ENCODE data around the gene SLC45A3.

The SLC45A3 gene

GRCh38 chr1:205631768-205632668 lies 48.3 kb downstream of the SLC45A3 start, which contains the start of gene ELK4:
TSS of gene ELK4 (minus strand) at chr1:205632011. CDS start at chr1:205623882, 8,129 bp downstream.
- peak; percentile 94 for DNase-seq

DNA sequence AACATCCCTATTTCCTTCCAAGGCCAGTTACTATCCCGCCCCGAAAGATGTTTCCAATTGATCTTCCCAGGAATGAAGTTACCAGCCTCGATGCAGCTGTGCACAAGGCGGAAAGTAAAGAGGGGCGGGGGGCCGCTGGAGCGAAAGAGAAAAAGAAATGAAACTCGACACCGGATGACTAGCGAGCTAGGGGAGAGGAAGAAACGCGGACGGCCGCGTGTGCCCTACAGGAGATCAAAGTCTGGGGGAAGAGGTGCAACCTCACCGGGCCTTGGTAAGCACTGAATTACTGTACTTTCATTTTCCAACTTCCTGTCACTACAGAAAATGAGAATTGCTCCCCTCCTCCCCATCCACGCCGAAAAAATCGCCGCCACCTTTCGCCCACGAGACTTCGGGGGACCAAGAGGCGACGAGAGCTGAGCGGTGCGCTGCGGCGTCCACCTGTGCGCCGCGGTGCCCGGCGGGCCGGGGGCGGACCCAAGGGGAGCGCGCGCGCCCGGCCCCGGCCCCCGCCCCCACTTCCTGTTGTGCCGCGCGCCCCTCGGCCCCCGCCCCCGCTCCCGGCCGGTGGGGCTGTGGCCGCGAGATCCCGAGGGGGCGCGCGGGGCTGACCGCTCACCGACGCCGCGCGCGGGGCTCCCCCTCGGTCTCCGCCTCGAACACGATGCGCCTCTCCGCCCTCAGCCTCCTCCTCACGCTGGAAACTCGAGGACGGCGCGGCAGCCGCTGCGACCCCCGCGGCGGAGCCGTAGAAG lies 49.1 kb downstream of the SLC45A3 start:
- peak; percentile 87 for DNase-seq

DNA sequence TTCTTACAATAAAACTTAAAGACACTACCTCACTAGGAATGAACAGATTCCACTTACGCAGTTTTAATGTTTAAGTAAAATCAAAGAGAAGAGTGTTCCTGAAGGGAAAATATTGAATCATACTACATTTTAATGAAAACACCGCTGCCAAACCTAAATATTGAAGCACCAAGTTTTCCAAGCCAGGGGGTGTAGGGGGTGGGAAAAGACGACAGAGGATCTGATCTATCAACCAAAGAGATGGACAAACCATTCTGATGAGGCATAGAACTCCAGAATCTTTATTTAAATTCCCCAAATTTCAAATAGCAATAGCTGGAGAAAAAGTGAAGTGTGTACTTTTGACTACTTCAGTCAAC lies 49.7 kb downstream of the SLC45A3 start:
- DNase-seq = no peak

DNA sequence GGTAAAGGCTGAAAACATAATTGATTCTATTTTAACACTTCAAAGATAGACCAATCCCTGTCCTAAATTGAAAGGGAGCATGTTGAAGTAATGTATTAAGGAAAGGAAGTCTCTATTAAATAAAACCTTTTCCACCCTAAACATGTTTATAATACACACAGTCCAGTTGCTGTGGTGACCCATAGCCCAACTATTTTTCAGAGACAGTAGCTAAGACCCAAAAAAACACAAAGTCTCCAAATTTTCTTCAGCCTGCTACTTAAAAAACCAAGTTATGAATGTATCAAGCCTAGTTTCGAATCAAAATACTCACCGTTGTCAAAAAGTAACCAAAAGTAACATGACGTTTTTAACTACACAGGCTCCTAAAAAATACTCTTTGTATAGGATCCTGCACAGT lies 50.1 kb downstream of the SLC45A3 start:
- DNase-seq = no peak

GRCh38 chr1:205629751-205630150 lies 50.6 kb downstream of the SLC45A3 start:
- no peak for DNase-seq

DNA sequence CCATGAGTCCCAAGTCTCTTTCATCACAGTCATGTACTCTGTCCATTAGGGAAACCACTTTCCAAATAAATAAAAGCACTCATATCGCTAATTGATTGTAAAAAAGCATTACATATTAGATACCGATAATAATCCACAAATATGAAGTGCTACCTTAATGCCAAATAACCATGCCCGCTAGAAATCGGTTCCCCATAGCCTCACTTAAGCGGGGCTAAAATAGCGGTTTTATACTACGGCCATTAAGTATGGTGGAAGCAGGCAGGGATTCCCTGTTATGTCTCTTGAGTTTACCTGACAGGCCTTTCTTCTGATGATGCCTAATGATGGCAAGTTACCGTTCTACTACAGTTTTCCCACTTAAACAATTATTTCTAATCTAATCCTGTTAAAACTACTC lies 52.4 kb downstream of the SLC45A3 start:
- no peak for DNase-seq

GRCh38 chr1:205626216-205626615 lies 54.1 kb downstream of the SLC45A3 start:
- no peak for DNase-seq

DNA sequence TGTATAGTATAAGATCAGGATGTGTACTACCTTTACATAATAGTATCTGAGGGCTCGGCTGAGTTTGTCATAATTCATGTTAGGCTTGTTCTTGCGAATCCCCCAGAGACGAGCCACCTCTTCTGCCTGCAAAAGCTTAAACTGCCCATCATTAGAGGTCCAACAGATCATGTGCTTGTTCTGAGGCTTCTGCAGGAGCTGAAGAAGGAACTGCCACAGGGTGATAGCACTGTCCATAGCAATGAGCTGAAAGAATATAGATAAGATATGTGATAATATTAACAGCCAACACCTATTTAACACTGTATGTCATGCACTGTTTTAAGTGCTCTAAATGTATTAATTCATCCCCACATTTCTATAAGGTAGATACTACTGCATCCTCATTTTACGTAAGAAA lies 56.7 kb downstream of the SLC45A3 start:
- DNase-seq = no peak

DNA sequence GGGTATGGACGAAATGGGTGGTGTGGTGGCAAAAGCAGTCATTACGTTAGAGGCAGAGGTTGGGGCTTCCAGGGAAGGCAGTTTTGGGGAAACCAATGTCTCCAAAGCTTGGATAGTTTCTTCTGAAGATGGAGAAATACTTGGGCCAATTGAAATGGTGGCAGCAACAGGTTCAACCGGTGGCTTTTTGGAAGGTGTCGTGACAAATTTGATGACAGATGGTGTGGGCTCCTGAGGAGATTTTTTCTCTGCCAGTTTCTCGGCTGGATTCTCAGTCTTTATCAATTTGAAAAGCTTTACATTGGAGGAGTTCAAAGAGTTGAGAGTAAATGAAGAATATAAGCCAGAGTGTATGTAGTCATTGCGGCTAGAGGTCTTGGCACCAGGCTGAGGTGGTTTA lies 60.0 kb downstream of the SLC45A3 start:
- DNase-seq = no peak

- no peak for DNase-seq
These were observed 60.9 kb downstream of the SLC45A3 start for GRCh38 chr1:205619376-205619775.

DNA sequence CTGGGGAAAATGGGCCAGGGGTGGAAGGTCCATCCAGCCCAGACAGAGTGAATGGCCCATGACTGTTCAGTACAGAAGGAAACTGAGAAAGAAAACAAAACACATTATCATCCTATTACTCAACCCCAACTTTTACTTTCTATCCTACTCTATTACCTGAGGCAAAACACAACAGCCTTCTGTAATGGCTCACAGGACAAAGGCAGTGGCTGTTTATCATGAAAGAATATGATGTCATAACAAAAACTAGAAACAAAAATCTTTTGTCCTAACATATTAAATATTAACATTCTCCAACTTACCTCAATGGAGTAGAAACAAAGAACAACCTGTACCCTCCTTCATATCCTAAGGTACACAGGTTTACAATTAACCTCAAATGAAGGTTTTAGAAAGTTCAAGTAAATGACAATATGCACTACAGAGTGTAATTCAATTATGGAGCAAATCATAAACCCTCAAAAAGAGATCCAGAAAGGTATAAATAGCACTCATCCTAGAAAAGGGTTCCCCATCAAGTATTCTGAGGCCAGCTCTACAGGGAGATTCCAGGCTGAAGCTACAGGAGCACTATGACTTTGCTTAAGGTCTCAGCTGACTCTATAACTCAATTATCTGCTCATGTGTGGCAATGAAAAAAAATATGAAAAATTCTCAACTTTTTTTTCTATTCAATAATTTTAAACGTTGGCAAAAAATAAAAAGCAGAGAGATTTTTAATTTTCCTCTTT lies 63.6 kb downstream of the SLC45A3 start:
- no peak for DNase-seq

DNA sequence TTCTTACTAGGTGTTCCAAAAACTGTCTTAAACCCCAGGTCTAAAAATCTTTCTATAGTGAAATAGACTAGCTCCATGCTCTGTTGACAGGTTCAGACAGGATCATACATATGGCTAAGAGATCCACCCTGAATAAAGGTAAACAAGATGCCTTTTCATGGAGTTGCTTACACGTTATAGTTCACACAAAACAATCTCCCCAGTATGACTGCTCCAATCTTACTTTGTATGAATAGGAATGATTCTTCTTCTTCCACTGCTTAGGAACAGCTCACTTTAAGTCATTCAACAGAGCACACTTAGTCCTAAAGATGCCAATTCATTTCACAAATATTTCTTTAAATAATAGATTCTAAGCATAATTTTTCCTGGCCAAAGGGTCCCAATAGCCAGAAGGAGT lies 64.5 kb downstream of the SLC45A3 start:
- no peak for DNase-seq

GRCh38 chr1:205613854-205614412 lies 66.4 kb downstream of the SLC45A3 start:
- DNase-seq = no peak

DNA sequence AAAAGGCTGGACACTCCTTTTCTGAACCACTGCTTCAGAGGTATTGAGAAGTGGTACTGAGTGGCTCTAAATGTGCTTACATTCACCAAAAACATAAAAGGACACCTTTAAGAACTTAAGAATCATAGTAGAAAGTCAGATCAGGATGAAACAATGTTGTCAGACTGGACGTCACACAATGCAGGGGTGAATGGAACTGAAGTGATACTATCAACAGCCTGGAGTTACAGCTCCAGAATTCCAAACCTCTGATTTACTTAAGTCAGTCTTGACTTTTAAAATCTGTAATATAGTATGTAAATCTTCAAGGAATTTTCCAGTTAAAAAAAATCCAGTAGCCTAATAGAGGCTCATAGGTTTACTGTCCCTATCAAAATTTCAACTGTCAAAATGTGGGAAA lies 67.8 kb downstream of the SLC45A3 start:
- DNase-seq = no peak

GRCh38 chr1:205612104-205612503 lies 68.2 kb downstream of the SLC45A3 start:
- no peak for DNase-seq

GRCh38 chr1:205610901-205611466 lies 69.3 kb downstream of the SLC45A3 start:
- DNase-seq = no peak

GRCh38 chr1:205610036-205610435 lies 70.3 kb downstream of the SLC45A3 start:
- DNase-seq = no peak
